Transverse colon (tissue), 4 donors: ENCODE data around the gene UBE2F.

Experiments used
- EP300 ChIP-seq: sonication (generic); formaldehyde crosslinking; IDR thresholded peaks from one replicate; pipeline ENCODE4 v1.6.1; 2017; ENCODE audit warnings: antibody characterized with exemption, low read depth
- POLR2A ChIP-seq: fragments of 450-650 bp; IDR thresholded peaks from one replicate; pipeline ENCODE4 v1.6.1; 2016; ENCODE audit warnings: antibody characterized with exemption, mild to moderate bottlenecking, moderate library complexity
- POLR2AphosphoS5 ChIP-seq, 3 donors: sonication (generic); formaldehyde crosslinking; IDR thresholded peaks; one replicate each; pipeline ENCODE4 v1.6.1; 2016; ENCODE audit warnings: antibody characterized with exemption in 3 of 3
- TF ChIP-seq, protein P1 (sequence below), 5 experiments: fragments of 200-600 bp in 3 of 5; fragments of 450-650 bp in 2 of 5; sonication (generic) in 3 of 5; IDR thresholded peaks; 1 replicate in 2 of 5; 2 replicates in 3 of 5; pipeline ENCODE4 v1.5.1; 2016 to 2017; ENCODE audit warnings: antibody characterized with exemption in 5 of 5, inconsistent platforms in 3 of 5, mild to moderate bottlenecking in 2 of 5, moderate library complexity in 1 of 5

DNA sequence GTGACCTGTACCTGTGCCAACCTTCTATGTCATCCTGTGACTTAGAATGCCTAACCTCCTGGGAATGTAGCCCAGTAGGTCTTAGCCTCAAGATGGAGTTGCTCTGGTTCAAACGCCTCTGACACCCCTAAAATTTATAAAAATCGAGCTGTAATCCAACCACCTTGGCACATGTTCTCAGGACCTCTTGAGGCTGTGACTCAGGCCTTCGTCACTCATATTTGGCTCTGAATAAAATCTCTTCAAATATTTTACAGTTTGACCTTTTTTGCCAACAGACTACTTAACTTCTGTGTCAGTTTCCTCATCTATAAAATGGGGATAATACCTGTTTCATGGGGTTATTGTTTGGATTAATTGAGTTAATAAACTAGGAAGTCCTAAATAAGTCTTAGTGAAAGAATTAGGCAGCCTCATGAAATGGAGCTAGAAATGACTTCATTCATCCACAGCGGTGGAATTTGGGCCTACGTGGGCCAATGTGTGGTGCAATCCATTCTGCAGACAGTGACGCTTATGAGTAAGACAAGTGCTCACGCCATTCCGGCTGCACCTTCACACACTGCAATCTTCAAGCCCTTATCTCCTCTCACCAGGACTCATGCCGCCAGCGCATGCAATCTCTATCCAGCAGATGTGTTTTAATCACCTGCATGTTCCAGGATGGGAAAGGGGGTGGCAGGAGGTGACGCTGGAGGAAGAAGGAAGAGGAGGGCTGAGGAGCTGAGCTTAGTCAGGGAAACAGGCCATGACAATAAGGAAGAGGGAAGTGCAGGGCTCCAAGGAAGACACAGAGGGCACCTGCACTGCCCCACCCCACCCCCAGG lies 2.0 kb upstream of the UBE2F start:
- TF ChIP-seq POLR2A (no peak), EP300 (no peak), POLR2AphosphoS5 (IDR thresholded peaks at IDR 0.05) (no peak)
- TF ChIP-seq, protein P1, sequence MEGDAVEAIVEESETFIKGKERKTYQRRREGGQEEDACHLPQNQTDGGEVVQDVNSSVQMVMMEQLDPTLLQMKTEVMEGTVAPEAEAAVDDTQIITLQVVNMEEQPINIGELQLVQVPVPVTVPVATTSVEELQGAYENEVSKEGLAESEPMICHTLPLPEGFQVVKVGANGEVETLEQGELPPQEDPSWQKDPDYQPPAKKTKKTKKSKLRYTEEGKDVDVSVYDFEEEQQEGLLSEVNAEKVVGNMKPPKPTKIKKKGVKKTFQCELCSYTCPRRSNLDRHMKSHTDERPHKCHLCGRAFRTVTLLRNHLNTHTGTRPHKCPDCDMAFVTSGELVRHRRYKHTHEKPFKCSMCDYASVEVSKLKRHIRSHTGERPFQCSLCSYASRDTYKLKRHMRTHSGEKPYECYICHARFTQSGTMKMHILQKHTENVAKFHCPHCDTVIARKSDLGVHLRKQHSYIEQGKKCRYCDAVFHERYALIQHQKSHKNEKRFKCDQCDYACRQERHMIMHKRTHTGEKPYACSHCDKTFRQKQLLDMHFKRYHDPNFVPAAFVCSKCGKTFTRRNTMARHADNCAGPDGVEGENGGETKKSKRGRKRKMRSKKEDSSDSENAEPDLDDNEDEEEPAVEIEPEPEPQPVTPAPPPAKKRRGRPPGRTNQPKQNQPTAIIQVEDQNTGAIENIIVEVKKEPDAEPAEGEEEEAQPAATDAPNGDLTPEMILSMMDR (IDR thresholded peaks at IDR 0.05): peak in 1 of 5 experiments; percentile 26
